SK-N-MC (cell line): Measurements from ENCODE around the gene TOR1B.
"Not testable (repeated sequence)": the region's sequence is repeated elsewhere in the genome, so short reads cannot be mapped to it uniquely, and the experiment has no call there.

Experiments
- DNase-seq: peaks from one replicate; pipeline ENCODE4 v3.0.0-alpha.2; 2011; ENCODE audit warnings: low read depth, low spot score
- H3K27ac ChIP-seq: fragments of 200-600 bp; sonication (generic); 2 replicates; pipeline ENCODE4 v1.5.1; 2016; ENCODE audit warnings: mixed run types
- H3K36me3 ChIP-seq: fragments of 200-600 bp; sonication (generic); 2 replicates; pipeline ENCODE4 v1.6.1; 2017; ENCODE audit warnings: antibody characterized with exemption, low read length, mixed read lengths; ENCODE audit not compliant: insufficient read depth
- H3K4me3 ChIP-seq: fragments of 200-600 bp; sonication (generic); 2 replicates; pipeline ENCODE4 v1.5.1; 2016
- H3K9ac ChIP-seq: fragments of 200-600 bp; sonication (generic); 2 replicates; pipeline ENCODE4 v1.8.0; 2017; ENCODE audit warnings: mixed run types, mixed read lengths; ENCODE audit not compliant: insufficient read length
- H3K9me3 ChIP-seq: fragments of 200-600 bp; sonication (generic); 2 replicates; pipeline ENCODE4 v1.6.1; 2017; ENCODE audit warnings: low read depth, mild to moderate bottlenecking, antibody characterized with exemption, low read length, moderate library complexity, mixed read lengths
- EZH2 ChIP-seq: fragments of 200-600 bp; sonication (generic); IDR thresholded peaks from one replicate; pipeline ENCODE4 v1.6.1; 2017; ENCODE audit warnings: antibody characterized with exemption
- FOXP2 ChIP-seq: optimal IDR thresholded peaks from 2 replicates; pipeline ENCODE3; 2011; ENCODE audit warnings: mild to moderate bottlenecking, moderate library complexity; ENCODE audit not compliant: insufficient read depth; ENCODE audit errors: extremely low read length, control extremely low read depth
- POLR2AphosphoS5 ChIP-seq: IDR thresholded peaks from 2 replicates; pipeline ENCODE4 v1.6.1; 2012; ENCODE audit warnings: mild to moderate bottlenecking, low read depth, low read length, borderline replicate concordance

TOR1B gene

GRCh38 chr9:129774791-129775447 is 28.1 kb upstream of the TOR1B start:
- no peaks in the 10 kb centered on the region for H3K36me3 ChIP-seq
- H3K9me3 ChIP-seq = no peaks in the 10 kb centered on the region
- no peak for TF ChIP-seq FOXP2
- TF ChIP-seq POLR2AphosphoS5 = no peak
- TF ChIP-seq EZH2 = no peak
- H3K9ac ChIP-seq = no peak overlapping the region
- H3K4me3 ChIP-seq = no peak overlapping the region
- H3K27ac ChIP-seq = no peak overlapping the region
- DNase-seq = no peak

- Histone ChIP-seq H3K9ac (no peak overlapping the region), H3K4me3 (no peak overlapping the region), H3K9me3 (no peaks in the 10 kb centered on the region), H3K36me3 (no peaks in the 10 kb centered on the region), H3K27ac (no peak overlapping the region)
- TF ChIP-seq EZH2 (no peak), POLR2AphosphoS5 (no peak), FOXP2 (no peak)
- no peak for DNase-seq
Measured at GRCh38 chr9:129775448-129775798, 27.6 kb upstream of the TOR1B start.

DNA sequence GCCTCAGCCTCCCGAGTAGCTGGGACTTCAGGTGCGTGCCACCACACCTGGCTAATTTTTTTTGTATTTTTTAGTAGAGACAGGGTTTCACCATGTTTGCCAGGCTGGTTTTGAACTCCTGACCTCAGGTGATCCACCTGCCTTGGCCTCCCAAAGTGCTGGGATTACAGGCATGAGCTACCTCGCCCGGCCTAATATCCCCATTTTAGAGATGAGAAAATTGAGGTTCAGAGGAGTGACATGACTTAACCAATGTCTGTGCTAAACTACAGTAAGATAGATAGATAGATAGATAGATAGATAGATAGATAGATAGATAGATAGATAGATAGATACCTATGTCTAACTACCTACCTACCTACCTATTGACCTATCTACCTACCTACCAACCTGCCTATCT is 26.9 kb upstream of the TOR1B start:
- not testable (repeated sequence) for H3K9me3 ChIP-seq, H3K27ac ChIP-seq, DNase-seq, H3K9ac ChIP-seq, H3K36me3 ChIP-seq, H3K4me3 ChIP-seq

DNA sequence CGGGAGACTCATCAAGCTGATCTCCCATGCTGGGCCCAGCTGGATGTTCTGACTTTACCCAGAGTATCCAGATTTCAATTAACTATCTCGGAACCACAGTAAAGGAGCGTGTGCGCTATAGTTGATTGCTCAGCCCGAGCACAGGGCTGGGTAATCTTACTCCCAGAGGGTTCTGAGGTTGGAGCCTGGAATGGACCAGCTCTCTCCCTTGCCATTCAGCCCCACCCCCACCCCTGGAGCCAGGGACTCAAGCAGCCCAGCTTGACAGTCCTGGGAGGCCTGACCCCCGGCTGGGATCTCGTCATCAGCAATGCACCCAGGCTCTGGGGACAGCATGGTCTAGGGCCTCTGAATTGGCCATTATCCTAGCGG is 26.4 kb upstream of the TOR1B start:
- DNase-seq = no peak
- no peak overlapping the region for H3K9ac ChIP-seq
- no peaks in the 10 kb centered on the region for H3K9me3 ChIP-seq
- TF ChIP-seq FOXP2 (no peak), POLR2AphosphoS5 (no peak), EZH2 (no peak)
- no peak overlapping the region for H3K27ac ChIP-seq
- H3K4me3 ChIP-seq = no peak overlapping the region
- no peaks in the 10 kb centered on the region for H3K36me3 ChIP-seq

DNA sequence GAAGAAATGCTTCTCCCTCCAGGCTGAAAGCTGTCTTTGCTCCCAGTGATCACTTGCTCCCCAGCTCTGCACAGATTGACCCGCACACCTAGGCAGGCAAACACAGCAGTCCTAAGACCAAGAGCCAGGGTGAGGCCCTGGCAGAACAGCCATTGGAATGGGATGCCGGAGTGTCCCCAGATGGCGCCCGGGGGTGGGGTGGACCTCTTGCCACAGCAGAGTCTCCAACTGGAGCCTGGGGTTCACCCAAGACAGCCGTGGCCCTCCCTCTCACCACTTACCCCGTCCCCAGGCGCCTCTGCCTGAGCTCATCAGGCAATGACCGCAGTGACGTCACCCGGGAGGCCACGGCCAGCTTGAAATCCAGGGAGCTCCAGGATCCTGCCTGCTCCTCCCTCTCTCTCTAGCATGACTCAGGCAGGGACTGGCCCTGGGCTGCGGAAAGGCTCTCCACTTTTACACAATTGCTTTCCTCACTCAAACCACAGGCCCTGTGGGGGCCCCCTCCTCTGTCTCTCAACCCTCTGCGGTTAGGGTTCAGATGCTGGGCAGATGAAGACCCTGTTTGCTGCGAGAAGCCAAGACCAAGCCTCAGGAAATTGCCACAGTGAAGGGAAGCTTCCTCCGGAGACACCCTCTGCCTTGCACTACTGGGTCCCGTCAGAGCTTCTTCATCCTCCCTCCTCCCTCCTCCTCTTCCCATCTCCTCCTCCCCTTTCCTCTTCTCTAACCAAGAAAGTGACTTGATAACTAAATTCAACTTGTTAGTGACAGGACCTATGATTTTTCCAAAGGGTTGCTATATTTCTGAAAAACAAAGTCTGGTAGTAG is 25.8 kb upstream of the TOR1B start:
- no peaks in the 10 kb centered on the region for H3K9me3 ChIP-seq
- no peaks in the 10 kb centered on the region for H3K36me3 ChIP-seq
- no peak overlapping the region for H3K4me3 ChIP-seq
- DNase-seq = no peak
- H3K9ac ChIP-seq = no peak overlapping the region
- H3K27ac ChIP-seq = no peak overlapping the region
- TF ChIP-seq EZH2 (no peak), FOXP2 (no peak), POLR2AphosphoS5 (no peak)

GRCh38 chr9:129777769-129778130 is 25.2 kb upstream of the TOR1B start:
- H3K27ac ChIP-seq = no peak overlapping the region
- TF ChIP-seq EZH2 = no peak
- no peak for TF ChIP-seq POLR2AphosphoS5
- no peak for TF ChIP-seq FOXP2
- no peak overlapping the region for H3K9ac ChIP-seq
- H3K36me3 ChIP-seq = no peaks in the 10 kb centered on the region
- DNase-seq = no peak
- no peaks in the 10 kb centered on the region for H3K9me3 ChIP-seq
- no peak overlapping the region for H3K4me3 ChIP-seq

DNA sequence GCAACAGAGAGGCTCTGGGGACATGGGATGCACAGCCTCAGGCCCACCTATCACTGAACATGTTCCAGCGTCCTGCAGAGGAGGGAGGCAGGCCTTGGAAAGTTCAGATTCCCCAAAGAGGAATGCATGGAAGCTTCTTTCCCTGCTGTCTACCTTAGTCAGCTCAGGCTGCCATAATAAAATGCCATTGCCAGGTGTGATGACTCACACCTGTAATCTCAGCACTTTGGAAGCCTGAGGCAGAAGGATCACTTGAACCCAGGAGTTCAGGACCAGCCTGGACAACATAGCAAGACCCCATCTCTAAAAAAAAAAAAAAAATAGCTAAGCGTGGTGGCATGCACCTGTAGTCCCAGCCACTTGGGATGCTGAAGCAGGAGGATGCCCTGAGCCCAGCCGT is 24.5 kb upstream of the TOR1B start:
- H3K27ac ChIP-seq = no peak overlapping the region
- no peaks in the 10 kb centered on the region for H3K9me3 ChIP-seq
- H3K9ac ChIP-seq = no peak overlapping the region
- no peak for DNase-seq
- H3K4me3 ChIP-seq = no peak overlapping the region
- no peaks in the 10 kb centered on the region for H3K36me3 ChIP-seq
- TF ChIP-seq POLR2AphosphoS5 (no peak), EZH2 (no peak), FOXP2 (no peak)

DNA sequence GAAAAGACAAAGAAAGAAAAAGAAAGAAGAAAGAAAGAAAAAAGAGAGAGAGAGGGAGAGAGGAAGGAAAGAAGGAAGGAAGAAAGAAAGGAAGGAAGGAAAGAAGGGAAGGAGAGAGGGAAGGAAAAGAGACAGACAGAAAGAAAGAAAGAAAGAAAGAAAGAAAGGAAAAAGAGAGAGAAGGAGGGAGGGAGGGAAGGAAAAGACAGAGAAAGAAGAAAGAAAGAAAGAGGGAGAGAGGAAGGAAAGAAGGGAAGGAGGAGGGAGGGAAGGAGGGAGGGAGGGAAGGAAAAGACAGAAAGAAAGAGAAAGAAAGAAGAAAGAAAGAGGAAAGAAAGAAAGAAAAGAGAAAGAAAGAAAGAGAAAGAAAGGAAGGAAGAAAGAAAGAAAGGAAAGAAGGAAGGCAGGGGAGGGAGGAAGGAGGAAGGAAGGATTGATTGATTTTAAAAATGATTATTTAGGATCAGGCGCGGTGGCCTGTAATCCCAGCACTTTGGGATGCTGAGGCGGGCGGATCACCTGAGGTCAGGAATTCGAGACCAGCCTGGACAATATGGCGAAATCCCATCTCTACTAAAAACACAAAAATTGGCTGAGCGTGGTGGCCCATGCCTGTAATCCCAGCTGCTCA is 23.3 kb upstream of the TOR1B start:
- no peak for DNase-seq
- TF ChIP-seq EZH2 = no peak
- no peak for TF ChIP-seq POLR2AphosphoS5
- TF ChIP-seq FOXP2 = no peak
- no peaks in the 10 kb centered on the region for H3K9me3 ChIP-seq
- no peak overlapping the region for H3K27ac ChIP-seq
- no peaks in the 10 kb centered on the region for H3K36me3 ChIP-seq
- H3K9ac ChIP-seq = no peak overlapping the region
- no peak overlapping the region for H3K4me3 ChIP-seq
